Measurements from ENCODE around the gene NR2C2. TPM values are rescaled to one million over a fixed set of nuclear protein-coding genes. Genes with fewer than 3 reads are reported as not detected.

The NR2C2 gene
- total and polyA plus RNA-seq, 2 of the 13 experiments (the other 11 are each of a cell fraction or from before 2014, with no cell fraction given) = 7.8 to 11.8 TPM

DNA sequence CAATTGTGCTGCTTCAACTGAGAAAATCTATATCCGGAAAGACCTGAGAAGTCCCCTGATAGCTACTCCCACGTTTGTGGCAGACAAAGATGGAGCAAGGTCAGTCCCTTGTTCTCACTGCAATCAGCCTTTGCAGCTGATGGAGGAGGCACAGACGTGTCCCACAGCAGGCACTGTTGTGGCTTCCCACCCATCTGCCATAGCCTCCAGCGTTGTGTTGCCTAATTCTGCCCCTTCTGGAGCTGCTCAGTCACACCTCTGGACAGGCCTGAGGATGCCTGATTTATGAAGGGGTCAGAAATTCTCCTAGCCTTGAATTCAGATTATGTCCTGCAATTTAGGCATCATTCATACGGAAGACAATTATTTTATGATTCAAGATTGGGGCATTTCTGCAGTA lies 75.9 kb downstream of the NR2C2 start (continued):
- TF ChIP-seq, protein P1, sequence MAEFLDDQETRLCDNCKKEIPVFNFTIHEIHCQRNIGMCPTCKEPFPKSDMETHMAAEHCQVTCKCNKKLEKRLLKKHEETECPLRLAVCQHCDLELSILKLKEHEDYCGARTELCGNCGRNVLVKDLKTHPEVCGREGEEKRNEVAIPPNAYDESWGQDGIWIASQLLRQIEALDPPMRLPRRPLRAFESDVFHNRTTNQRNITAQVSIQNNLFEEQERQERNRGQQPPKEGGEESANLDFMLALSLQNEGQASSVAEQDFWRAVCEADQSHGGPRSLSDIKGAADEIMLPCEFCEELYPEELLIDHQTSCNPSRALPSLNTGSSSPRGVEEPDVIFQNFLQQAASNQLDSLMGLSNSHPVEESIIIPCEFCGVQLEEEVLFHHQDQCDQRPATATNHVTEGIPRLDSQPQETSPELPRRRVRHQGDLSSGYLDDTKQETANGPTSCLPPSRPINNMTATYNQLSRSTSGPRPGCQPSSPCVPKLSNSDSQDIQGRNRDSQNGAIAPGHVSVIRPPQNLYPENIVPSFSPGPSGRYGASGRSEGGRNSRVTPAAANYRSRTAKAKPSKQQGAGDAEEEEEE (CRISPR knock-in tag; IDR thresholded peaks at IDR 0.05; ENCODE audit: borderline replicate concordance) = no peak
- TF ChIP-seq SRSF1 (optimal IDR thresholded peaks at IDR 0.05; ENCODE audit: low read depth, low read length) = no peak
- TF ChIP-seq ZMYM3 (CRISPR knock-in tag; IDR thresholded peaks at IDR 0.05) = no peak
- no peak for TF ChIP-seq ETV6 (CRISPR knock-in tag; conservative IDR thresholded peaks at IDR 0.05)
- no peak for TF ChIP-seq TBP (CRISPR knock-in tag; IDR thresholded peaks at IDR 0.05)
- TF ChIP-seq, protein P2, sequence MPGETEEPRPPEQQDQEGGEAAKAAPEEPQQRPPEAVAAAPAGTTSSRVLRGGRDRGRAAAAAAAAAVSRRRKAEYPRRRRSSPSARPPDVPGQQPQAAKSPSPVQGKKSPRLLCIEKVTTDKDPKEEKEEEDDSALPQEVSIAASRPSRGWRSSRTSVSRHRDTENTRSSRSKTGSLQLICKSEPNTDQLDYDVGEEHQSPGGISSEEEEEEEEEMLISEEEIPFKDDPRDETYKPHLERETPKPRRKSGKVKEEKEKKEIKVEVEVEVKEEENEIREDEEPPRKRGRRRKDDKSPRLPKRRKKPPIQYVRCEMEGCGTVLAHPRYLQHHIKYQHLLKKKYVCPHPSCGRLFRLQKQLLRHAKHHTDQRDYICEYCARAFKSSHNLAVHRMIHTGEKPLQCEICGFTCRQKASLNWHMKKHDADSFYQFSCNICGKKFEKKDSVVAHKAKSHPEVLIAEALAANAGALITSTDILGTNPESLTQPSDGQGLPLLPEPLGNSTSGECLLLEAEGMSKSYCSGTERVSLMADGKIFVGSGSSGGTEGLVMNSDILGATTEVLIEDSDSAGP (CRISPR knock-in tag; IDR thresholded peaks at IDR 0.05; ENCODE audit: borderline replicate concordance) = no peak
- TF ChIP-seq, protein P3, sequence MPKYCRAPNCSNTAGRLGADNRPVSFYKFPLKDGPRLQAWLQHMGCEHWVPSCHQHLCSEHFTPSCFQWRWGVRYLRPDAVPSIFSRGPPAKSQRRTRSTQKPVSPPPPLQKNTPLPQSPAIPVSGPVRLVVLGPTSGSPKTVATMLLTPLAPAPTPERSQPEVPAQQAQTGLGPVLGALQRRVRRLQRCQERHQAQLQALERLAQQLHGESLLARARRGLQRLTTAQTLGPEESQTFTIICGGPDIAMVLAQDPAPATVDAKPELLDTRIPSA (CRISPR knock-in tag; IDR thresholded peaks at IDR 0.05; ENCODE audit: borderline replicate concordance) = no peak
- TF ChIP-seq PHB2 (IDR thresholded peaks at IDR 0.05; ENCODE audit: partially characterized antibody) = no peak
- no peak for TF ChIP-seq CEBPB (IDR thresholded peaks at IDR 0.05; ENCODE audit: borderline replicate concordance, low read depth, low read length)
- no peak for TF ChIP-seq KLF15 (CRISPR knock-in tag; IDR thresholded peaks at IDR 0.05; ENCODE audit: borderline replicate concordance)
